Mononuclear cell (primary cell): Measurements from ENCODE around the gene PRKCE. TPM values are rescaled to one million over a fixed set of nuclear protein-coding genes. Genes with fewer than 3 reads are reported as not detected.

Source experiments
- H3K27me3 ChIP-seq: 2 replicates; pipeline ENCODE4 v1.6.0; 2011; ENCODE audit warnings: low read length, control low read depth; ENCODE audit not compliant: insufficient read depth
- H3K4me1 ChIP-seq: 2 replicates; pipeline ENCODE4 v1.5.1; 2011; ENCODE audit warnings: mild to moderate bottlenecking, low read length, control low read depth; ENCODE audit not compliant: insufficient read depth
- H3K4me3 ChIP-seq: 2 replicates; pipeline ENCODE4 v1.5.1; 2011; ENCODE audit warnings: mild to moderate bottlenecking, low read length, moderate library complexity
- H3K9me3 ChIP-seq: 2 replicates; pipeline ENCODE4 v1.5.1; 2011; ENCODE audit warnings: low read depth, mild to moderate bottlenecking, control low read depth, low read length
- total RNA-seq: library from RNA; depleted of rRNA; stranded (reverse); fragments of >200 nt; gene quantifications from one replicate; pipeline ENCODE4 v1.2.3, GENCODE V29; 2012

The PRKCE gene
- total RNA-seq, 1 donor = 13.6 TPM

GRCh38 chr2:45833968-45834344 is 182.5 kb downstream of the PRKCE start:
- peaks cover 13% of the 10 kb centered on the region for H3K9me3 ChIP-seq
- no peak overlapping the region for H3K4me3 ChIP-seq
- H3K4me1 ChIP-seq = peaks cover 40% of the 10 kb centered on the region
- H3K27me3 ChIP-seq = no peaks in the 10 kb centered on the region

- no peaks in the 10 kb centered on the region for H3K27me3 ChIP-seq
- H3K9me3 ChIP-seq = peaks cover 13% of the 10 kb centered on the region
- H3K4me3 ChIP-seq = no peak overlapping the region
- peaks cover 40% of the 10 kb centered on the region for H3K4me1 ChIP-seq
These were observed 182.9 kb downstream of the PRKCE start for GRCh38 chr2:45834372-45834771.

- H3K27me3 ChIP-seq = no peaks in the 10 kb centered on the region
- no peak overlapping the region for H3K4me3 ChIP-seq
- H3K4me1 ChIP-seq = peaks cover 40% of the 10 kb centered on the region
- peaks cover 13% of the 10 kb centered on the region for H3K9me3 ChIP-seq
These were observed 183.4 kb downstream of the PRKCE start for GRCh38 chr2:45834858-45835257.

- Histone ChIP-seq H3K27me3 (no peaks in the 10 kb centered on the region), H3K4me3 (no peak overlapping the region), H3K4me1 (peaks cover 40% of the 10 kb centered on the region), H3K9me3 (peaks cover under 1% of the 10 kb centered on the region)
These were observed 184.8 kb downstream of the PRKCE start for GRCh38 chr2:45836316-45836715.

- H3K27me3 ChIP-seq = no peaks in the 10 kb centered on the region
- no peak overlapping the region for H3K4me3 ChIP-seq
These were observed 185.3 kb downstream of the PRKCE start for GRCh38 chr2:45836740-45837139.

GRCh38 chr2:45837812-45838341 is 186.4 kb downstream of the PRKCE start:
- peaks cover 55% of the 10 kb centered on the region for H3K4me1 ChIP-seq
- no peaks in the 10 kb centered on the region for H3K9me3 ChIP-seq
- no peak overlapping the region for H3K4me3 ChIP-seq
- H3K27me3 ChIP-seq = no peaks in the 10 kb centered on the region

More at GRCh38 chr2:45836740-45837139, 185.3 kb downstream of the PRKCE start:
- H3K4me1 ChIP-seq = peaks cover 44% of the 10 kb centered on the region
- H3K9me3 ChIP-seq = no peaks in the 10 kb centered on the region

- peaks cover 59% of the 10 kb centered on the region for H3K4me1 ChIP-seq
- no peaks in the 10 kb centered on the region for H3K27me3 ChIP-seq
- H3K9me3 ChIP-seq = no peaks in the 10 kb centered on the region
- H3K4me3 ChIP-seq = no peak overlapping the region
These were observed 188.2 kb downstream of the PRKCE start for GRCh38 chr2:45839508-45840251.

- peaks cover 67% of the 10 kb centered on the region for H3K4me1 ChIP-seq
- H3K9me3 ChIP-seq = no peaks in the 10 kb centered on the region
- no peaks in the 10 kb centered on the region for H3K27me3 ChIP-seq
- H3K4me3 ChIP-seq = no peak overlapping the region
These were observed 189.0 kb downstream of the PRKCE start for GRCh38 chr2:45840481-45840880.

- Histone ChIP-seq H3K4me1 (peaks cover 59% of the 10 kb centered on the region), H3K27me3 (no peaks in the 10 kb centered on the region), H3K4me3 (no peak overlapping the region), H3K9me3 (no peaks in the 10 kb centered on the region)
These were observed 190.4 kb downstream of the PRKCE start for GRCh38 chr2:45841752-45842407.

GRCh38 chr2:45843136-45843535 is 191.7 kb downstream of the PRKCE start:
- Histone ChIP-seq H3K4me3 (no peak overlapping the region), H3K27me3 (no peaks in the 10 kb centered on the region), H3K9me3 (no peaks in the 10 kb centered on the region), H3K4me1 (peaks cover 46% of the 10 kb centered on the region)

GRCh38 chr2:45844796-45845457 is 193.5 kb downstream of the PRKCE start:
- Histone ChIP-seq H3K4me3 (no peak overlapping the region), H3K9me3 (no peaks in the 10 kb centered on the region), H3K27me3 (no peaks in the 10 kb centered on the region), H3K4me1 (peaks cover 42% of the 10 kb centered on the region)

- no peaks in the 10 kb centered on the region for H3K27me3 ChIP-seq
- no peaks in the 10 kb centered on the region for H3K9me3 ChIP-seq
- peaks cover 42% of the 10 kb centered on the region for H3K4me1 ChIP-seq
- H3K4me3 ChIP-seq = no peak overlapping the region
These were observed 194.1 kb downstream of the PRKCE start for GRCh38 chr2:45845566-45845965.

- no peak overlapping the region for H3K4me3 ChIP-seq
- peaks cover 10% of the 10 kb centered on the region for H3K4me1 ChIP-seq
- H3K9me3 ChIP-seq = no peaks in the 10 kb centered on the region
- H3K27me3 ChIP-seq = no peaks in the 10 kb centered on the region
These were observed 198.2 kb downstream of the PRKCE start for GRCh38 chr2:45849491-45850283.

- H3K9me3 ChIP-seq = no peaks in the 10 kb centered on the region
- H3K27me3 ChIP-seq = no peaks in the 10 kb centered on the region
- no peak overlapping the region for H3K4me3 ChIP-seq
- H3K4me1 ChIP-seq = peaks cover under 1% of the 10 kb centered on the region
These were observed 199.1 kb downstream of the PRKCE start for GRCh38 chr2:45850558-45850957.
